HuH-7 (cell line): ENCODE measurements around the gene ZNF488.

Experiments
- DNase-seq: peaks from one replicate; pipeline ENCODE4 v3.0.0; 2011; ENCODE audit warnings: low spot score

Gene ZNF488

DNA sequence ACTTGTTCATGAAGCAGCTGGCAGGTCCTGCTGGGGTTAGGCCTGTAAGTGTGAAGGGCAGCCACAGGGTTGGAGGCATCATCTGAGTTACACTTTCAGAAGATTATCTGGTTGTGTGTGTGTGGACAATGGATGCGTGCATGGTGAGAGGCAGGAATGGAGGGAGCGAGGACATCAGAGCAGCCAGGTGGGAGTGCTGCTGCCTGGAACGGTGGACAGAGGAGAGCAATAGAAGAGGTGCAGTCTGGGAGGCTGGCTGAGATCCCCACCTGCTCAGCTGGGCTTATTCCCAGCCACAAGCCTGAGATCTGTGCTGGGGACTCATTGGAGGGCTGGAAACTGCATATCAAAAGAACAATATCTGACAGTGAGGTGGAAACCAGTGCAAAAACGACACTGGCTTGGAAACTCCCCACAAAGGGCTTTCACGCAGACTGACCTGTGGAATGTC, 17.9 kb downstream of the ZNF488 start:
- DNase-seq: no peak

DNA sequence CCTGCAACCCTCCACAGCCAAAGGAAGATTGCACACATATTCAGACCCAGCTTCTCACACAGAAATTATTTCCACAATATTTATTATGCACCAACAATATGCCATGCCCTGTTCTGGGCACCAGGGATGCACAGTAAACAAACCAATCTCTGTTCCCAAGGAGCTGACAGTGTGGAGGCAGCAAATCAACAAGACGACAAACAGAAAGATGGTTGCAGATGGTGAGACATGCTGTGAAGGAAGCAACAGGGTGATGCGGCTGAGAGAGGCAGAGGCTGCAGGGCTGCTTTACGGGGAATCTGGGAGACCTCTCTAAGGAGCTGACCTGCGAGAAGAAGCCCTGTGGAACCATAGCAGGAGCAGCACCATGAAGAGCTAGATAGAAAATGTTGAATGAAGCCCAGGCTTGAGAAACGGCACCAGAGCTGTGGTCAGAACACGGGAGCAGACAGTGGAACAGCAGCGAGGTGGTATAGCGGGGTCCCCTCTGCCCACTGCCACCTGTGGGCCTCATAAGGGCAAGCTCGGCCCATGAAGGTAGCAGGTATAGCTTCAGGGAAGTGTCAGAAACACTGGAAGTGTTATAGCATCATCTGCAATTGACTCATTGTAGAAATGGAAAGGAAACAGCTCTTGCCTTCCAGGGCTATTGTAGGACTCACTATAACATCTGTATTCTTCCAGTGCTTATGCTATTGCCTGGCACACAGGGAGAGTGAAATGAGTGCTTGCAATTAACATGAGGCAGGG, 18.5 kb downstream of the ZNF488 start:
- DNase-seq: no peak

DNA sequence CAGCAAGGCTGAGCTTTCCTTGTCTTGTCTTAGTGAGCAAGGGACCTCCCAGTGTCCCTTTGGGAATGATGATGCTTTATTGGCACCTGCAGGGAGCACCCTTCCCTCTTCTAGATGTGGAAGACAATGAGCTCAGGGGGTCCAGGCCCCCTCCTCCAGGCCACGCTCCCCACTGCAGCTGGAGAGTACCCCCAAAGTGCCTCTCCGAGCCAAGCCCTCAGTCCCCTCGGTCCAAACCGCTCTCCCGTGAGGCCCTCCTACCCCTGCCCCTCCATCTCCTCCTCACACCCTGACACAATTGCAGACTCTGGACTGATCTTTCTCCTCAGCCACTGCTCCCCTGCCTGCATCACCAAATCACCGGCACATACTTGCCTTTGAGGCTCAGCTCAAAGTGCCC, 19.2 kb downstream of the ZNF488 start:
- DNase-seq: no peak

DNA sequence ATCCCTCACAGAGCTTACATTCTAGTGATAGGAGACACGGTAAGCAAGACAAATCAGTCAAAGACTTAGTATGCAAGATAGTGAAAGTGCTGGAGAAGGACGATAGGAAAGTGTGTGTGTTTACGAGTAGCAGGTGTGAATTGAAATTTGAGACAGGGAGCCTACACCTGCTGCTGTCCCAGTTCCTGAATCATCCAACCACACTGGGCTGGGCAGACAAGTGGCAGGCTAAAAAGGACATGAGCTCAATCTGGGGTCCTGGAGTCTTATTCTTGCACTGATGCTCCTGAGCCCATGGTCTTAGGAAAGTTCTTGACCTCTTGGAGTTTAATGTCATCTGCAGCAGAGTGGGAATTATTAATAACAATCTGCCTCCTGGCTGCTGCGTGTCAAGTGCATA, 19.7 kb downstream of the ZNF488 start:
- DNase-seq: no peak

DNA sequence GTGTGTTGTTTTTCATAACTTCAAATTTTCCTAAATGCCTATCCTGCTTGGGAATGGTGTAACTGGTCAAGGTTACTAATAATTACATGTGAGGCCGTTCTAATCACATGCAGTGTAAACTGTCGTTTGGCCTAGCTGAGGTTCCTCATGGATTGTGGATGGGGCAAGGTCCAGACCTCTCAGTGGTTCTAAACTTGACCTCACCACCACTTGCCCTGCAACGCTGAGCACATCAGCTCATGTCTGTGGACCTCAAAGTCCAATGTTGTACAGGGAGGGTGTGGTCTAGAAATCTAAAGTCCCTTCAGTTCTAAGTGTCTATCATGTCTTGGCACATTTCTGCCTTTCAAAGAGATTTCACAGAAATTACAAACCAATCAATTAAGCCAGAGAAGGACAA, 20.3 kb downstream of the ZNF488 start:
- DNase-seq: no peak

DNA sequence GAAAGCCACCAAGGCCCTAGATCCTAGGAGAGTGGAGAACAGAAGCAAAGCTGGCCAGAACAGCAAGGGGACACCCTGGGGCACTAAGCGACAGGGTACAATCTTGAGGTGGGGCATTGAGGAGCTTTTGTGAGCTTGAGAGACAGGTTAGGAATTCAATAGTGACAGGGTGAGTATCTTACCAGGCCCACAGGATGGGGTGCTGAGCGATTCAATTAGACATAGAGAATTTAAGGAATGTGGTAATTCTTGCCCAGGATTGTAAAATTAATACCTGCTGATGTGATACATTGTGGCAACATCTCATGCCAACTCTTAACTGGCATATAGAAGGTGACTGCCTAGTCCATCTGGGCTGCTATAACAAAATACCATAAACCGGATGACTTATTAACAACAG, 21.9 kb downstream of the ZNF488 start:
- DNase-seq: no peak

DNA sequence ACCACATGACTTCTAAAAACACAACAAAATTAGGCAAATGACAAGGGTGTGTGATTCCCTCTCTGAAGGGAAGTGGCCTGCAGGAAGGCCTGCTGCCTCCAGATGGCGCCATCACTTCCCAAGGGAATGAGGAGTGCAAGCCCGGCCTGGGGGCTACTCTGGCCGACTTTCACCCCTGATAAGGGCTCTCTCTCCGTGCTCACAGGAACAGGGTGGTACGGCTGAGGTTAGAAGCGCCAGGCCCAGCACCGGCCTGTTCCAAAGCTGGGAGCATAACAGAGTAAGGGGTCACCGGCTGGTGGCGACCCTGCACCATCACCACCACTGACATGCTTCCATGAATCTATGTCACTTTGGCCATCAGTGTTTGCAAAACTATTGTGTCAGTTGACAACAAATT, 22.8 kb downstream of the ZNF488 start:
- DNase-seq: peak; percentile 63

DNA sequence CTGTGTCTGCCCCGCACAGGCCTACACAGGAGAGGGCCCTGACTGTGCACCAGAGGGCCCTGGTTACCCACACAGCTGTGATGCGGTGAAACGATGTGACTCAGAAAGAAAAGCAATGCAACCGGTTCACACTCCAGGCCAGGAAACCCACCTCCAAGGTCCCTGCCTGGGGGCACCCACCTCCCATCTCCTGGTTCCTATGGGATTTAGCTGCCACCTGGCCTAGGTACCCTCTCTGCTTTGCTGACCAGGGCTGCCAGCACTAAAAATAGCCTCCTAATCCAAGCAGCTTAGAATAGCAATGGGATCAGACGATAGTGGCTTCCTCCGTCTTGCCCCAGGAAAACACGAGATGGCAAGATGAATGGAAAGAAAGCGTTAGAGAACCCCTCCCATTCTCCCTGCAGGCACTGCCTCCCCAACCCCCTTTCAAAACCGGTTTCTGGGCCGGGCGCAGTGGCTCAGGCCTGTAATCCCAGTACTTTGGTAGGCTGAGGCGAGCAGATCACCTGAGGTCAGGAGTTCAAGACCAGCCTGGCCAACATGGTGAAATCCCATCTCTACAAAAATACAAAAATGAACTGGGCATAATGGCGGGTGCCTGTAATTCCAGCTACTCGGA, 23.6 kb downstream of the ZNF488 start:
- DNase-seq: no peak

DNA sequence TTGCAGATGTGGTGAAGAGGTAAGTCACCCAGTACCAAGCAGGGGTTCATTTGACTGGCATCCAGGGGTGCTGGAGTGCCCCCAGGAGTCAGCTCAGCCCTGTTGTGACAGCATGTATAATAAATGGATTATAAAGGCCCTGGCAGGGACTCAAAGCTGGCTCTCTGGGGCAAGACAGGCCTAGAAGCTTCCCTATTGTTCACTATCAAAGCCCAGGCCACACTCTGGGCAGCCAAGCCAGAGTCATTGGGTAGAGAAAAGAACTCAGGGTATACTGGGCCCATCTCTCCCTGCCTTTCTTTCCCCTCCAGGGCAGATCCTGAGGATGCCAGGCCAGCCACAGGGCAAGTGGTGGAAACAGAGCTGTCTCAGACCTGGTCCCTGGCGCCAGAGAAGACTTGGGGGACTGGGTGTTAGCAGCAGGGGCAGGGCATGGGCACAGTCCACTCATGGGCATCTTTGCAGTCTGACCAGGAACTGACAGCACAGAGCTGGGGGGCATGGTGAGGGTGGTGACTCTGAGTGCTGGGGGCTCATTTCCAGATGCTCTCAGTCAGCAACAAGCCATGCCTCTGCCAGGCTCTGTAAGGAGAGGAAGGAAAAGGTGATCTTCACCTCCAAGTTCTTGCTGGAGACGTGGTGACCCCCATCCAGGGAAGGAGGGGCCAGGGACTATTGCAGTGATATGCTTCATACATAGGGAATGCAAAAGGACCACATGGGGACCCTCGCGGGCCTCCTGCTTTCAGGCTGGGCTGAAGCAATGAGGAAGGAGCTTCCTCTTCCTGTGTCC, 24.3 kb downstream of the ZNF488 start:
- DNase-seq: no peak

DNA sequence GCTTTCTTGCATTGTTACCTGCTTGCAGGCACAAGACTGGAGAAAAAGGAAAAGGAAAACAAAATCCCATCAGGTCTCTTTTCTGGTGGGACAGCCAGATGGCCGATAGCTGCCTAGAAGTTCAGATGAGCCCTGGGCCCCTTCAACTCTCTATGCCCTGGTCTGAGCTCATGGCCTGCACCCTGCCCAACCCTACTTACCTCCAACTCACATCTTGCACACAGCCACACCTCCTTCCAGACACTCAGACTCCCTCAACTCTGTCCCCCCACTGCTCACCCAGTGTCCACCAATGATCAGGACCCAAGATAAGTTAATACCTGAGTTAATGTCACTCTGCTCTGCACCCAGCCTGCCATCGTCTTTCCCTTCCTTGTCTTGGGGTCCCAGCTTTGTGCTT, 25.0 kb downstream of the ZNF488 start:
- no peak for DNase-seq

DNA sequence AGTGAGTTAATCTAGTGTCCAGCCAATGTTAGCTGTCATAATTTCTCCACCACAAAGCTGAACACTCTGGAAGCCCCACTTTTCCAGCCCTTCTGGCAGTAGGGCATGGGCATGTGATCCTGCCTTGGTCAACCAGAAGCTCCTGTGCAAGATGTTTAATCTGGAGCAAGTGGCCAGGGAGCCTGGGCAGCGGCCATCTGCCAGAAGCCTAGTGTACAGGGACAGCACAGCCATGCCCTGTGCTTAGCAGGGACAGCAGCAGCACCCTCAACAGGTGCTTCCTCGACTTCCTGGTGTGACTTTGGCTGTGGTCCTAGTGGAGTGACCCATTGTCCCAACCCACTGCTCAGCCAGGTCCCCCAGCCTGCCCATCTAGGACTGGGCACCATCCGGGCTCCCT, 25.6 kb downstream of the ZNF488 start:
- no peak for DNase-seq

DNA sequence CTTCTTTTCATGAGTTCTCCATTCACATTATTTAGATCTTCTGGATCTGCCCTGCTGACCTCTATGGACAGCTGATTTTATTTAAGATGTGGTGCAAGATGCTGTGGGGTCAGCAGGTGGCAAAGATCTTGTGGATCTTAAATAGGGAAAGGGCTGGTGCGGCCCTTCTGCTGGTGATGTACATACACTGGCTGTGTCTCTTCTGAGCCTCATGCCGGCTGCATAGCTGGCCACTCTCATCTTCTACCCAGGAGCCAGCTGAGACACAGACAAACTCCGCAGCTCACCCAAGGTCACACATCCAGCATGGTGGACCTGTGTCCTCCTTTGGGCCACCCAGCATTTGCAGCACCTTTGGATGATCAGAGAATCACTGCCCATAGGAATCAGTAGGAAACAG, 26.2 kb downstream of the ZNF488 start:
- DNase-seq: no peak

DNA sequence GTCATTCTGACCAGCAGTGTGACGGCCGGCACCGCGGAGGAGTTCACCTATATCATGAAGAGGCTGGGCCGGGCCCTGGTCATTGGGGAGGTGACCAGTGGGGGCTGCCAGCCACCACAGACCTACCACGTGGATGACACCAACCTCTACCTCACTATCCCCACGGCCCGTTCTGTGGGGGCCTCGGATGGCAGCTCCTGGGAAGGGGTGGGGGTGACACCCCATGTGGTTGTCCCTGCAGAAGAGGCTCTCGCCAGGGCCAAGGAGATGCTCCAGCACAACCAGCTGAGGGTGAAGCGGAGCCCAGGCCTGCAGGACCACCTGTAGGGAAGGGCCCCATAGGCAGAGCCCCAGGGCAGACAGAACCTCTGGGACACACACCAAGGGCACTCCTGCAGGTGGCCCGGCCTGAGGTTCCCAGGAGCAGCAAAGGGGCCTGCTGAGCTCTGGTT, 26.9 kb downstream of the ZNF488 start:
- DNase-seq: no peak

DNA sequence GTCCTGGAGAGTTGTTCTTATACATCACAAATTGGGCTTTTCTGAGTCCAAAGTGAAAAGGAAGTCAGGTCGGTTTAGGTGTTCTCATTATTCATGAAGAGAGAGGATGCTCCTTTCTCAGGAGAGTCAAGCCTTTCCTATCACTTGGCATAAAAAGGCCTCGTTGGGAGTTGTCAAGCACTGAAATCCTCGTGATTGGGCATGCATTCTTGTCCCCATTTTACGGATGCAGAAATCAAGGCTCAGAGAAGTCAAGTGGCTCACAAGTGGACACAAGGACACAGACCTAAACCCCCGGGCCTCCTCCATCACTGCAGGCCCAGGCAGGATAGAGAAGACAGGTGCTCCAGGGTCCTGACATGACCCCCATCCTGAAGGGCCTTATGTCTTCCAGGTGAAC, 27.4 kb downstream of the ZNF488 start:
- DNase-seq: no peak

DNA sequence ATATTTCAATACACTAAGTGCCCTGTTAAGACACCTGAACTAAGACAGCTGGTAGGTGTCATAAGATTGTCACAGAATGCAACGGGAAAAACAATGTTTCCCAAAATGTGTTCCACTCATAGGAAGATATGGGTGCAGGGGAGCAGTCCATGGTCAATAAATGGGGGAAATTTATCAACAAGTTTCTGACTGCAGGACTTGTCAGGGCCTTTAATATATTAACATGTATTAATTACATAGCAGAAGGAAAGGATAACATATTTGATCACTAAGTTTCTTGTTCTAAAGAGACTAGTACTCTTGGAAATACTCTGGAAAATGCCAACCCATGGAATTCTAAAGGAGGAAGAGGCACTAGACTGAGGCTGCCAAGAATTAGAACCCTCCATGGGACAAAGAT, 29.2 kb downstream of the ZNF488 start:
- DNase-seq: no peak

DNA sequence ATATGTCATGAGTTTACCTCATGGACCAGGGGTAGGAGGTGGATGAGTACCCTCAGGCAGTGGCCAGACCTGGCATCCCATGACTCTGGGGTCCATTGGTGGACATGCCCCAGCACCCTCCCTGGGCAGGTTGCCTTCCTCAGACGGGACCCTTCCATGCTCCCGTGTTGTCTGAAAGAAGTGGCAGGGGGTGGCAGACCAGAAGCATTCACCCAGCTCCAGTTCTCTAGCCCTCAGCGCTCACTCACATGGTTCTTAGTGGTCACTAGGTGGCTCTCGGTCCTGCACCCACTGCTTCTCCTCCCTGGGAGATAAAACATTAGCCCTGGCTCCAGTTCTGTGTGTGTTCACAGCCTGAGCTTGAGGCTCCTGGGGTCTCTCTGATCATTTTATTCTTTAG, 29.9 kb downstream of the ZNF488 start:
- DNase-seq: peak; percentile 47

DNA sequence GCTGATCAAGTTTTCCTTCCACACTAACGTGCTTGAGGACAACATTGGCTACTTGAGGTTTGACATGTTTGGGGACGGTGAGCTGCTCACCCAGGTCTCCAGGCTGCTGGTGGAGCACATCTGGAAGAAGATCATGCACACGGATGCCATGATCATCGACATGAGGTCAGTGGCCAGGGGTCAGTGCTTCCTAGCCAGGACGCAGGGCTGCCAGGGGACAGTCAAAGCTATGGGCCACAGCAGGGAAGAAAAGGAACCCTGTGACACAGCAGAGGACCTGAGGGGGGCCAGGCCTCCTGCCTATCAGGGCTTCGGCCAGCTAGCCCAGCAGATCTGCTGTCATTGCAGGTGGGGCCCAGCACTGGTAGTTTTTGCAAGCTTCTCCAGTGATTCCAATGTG, 30.7 kb downstream of the ZNF488 start:
- DNase-seq: no peak

DNA sequence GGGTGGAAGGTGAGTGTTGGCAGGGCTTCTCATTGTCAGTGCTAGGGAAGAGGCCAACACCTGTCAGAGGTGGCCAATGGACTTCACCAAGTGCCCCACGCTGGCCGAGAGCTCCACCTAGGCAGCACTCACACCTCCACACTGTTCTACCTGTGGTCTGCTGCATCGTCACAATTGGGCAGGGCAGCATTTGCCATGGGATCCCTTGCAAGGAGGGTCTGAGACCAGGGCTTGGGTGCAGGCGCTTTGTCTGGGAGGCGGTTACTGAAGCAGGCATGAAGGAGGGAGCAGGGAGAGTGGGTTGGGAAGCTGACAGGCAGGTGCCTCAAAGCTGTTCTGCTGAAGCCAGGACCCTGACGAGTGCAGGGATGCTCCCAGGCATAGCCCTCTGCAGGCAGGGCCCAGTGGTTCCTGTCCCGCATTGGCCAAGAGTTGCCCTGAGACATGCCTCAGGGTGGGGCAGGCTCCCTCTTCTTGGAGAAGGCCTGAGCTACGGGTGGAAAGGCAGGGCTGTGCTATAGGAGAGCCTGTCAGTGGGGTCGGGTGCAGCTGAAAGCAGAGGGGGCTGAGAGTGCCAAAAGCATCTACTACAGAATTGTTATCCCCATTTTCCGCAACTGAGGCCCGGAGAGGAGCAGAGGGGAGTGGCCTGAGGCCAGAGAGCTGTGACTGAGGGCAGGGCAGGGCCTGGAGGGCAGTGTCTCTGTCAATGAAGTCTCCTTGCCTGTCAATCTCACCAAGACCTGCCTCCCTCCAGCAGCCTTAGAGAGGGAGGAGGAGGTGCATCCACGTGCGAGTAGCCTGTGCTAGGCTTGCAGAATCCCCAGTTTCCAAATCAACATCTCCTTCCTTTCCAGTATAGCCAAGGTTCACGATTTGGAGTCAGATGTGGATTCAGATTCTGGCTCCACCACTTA, 31.9 kb downstream of the ZNF488 start:
- DNase-seq: no peak

DNA sequence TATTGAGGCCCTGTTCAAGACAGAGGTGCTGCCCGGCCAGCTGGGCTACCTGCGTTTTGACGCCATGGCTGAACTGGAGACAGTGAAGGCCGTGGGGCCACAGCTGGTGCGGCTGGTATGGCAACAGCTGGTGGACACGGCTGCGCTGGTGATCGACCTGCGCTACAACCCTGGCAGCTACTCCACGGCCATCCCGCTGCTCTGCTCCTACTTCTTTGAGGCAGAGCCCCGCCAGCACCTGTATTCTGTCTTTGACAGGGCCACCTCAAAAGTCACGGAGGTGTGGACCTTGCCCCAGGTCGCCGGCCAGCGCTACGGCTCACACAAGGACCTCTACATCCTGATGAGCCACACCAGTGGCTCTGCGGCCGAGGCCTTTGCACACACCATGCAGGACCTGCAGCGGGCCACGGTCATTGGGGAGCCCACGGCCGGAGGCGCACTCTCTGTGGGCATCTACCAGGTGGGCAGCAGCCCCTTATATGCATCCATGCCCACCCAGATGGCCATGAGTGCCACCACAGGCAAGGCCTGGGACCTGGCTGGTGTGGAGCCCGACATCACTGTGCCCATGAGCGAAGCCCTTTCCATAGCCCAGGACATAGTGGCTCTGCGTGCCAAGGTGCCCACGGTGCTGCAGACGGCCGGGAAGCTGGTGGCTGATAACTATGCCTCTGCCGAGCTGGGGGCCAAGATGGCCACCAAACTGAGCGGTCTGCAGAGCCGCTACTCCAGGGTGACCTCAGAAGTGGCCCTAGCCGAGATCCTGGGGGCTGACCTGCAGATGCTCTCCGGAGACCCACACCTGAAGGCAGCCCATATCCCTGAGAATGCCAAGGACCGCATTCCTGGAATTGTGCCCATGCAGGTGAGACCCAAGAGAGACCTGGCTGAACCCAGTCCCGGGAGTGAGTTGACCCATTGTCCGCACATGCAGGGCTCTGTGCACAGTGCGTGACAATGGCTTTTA, 33.1 kb downstream of the ZNF488 start:
- DNase-seq: no peak

DNA sequence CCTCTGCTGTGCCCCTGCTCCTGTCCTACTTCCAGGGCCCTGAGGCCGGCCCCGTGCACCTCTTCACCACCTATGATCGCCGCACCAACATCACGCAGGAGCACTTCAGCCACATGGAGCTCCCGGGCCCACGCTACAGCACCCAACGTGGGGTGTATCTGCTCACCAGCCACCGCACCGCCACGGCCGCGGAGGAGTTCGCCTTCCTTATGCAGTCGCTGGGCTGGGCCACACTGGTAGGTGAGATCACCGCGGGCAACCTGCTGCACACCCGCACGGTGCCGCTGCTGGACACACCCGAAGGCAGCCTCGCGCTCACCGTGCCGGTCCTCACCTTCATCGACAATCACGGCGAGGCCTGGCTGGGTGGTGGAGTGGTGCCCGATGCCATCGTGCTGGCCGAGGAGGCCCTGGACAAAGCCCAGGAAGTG, 34.1 kb downstream of the ZNF488 start:
- DNase-seq: no peak

DNA sequence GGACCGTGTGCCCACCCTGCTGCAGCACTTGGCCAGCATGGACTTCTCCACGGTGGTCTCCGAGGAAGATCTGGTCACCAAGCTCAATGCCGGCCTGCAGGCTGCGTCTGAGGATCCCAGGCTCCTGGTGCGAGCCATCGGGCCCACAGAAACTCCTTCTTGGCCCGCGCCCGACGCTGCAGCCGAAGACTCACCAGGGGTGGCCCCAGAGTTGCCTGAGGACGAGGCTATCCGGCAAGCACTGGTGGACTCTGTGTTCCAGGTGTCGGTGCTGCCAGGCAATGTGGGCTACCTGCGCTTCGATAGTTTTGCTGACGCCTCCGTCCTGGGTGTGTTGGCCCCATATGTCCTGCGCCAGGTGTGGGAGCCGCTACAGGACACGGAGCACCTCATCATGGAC, 34.6 kb downstream of the ZNF488 start:
- DNase-seq: no peak
